K562 (cell line): ENCODE data around the gene UNC119. TPM values are rescaled to one million over a fixed set of nuclear protein-coding genes. Genes with fewer than 3 reads are reported as not detected.

Source experiments
- BRD4 ChIP-seq: fragments of 200-600 bp; sonication (generic); IDR thresholded peaks from 2 replicates; pipeline ENCODE4 v1.6.1; 2017; ENCODE audit warnings: inconsistent platforms
- CREB1 ChIP-seq, 2 experiments: sonication (generic) in 1 of 2; formaldehyde crosslinking in 1 of 2; IDR thresholded peaks; 2 replicates each; pipeline versions ENCODE4 v1.6.1 to v1.8.0; 2012 to 2022; ENCODE audit warnings: inconsistent platforms in 1 of 2, mild to moderate bottlenecking in 1 of 2, missing genetic modification reagents in 1 of 2, moderate library complexity in 1 of 2
- CREM ChIP-seq: IDR thresholded peaks from 2 replicates; pipeline ENCODE4 v1.6.1; 2014; ENCODE audit warnings: antibody characterized with exemption, low read depth
- FOSL1 ChIP-seq: fragments of 200-800 bp; sonication (Bioruptor generic); conservative IDR thresholded peaks from 2 replicates; pipeline ENCODE4 v1.6.1; 2016; ENCODE audit warnings: missing genetic modification characterization, missing compliant biosample characterization
- HLTF ChIP-seq: fragments of 450-650 bp; IDR thresholded peaks from 2 replicates; pipeline ENCODE4 v1.6.1; 2016
- MED1 ChIP-seq: sonication (generic); formaldehyde crosslinking; IDR thresholded peaks from 2 replicates; pipeline ENCODE4 v1.8.1; 2023; ENCODE audit warnings: missing genetic modification reagents, borderline replicate concordance
- PHF8 ChIP-seq: fragments of 200-600 bp; sonication (generic); IDR thresholded peaks from 2 replicates; pipeline ENCODE4 v1.6.1; 2012; ENCODE audit warnings: mixed run types, mild to moderate bottlenecking, inconsistent platforms, low read length, moderate library complexity, borderline replicate concordance
- RBBP5 ChIP-seq: fragments of 200-600 bp; sonication (generic); IDR thresholded peaks from 2 replicates; pipeline ENCODE4 v1.6.1; 2012; ENCODE audit warnings: borderline replicate concordance, mild to moderate bottlenecking, low read length, control low read depth, inconsistent platforms; ENCODE audit not compliant: insufficient read depth, poor library complexity, severe bottlenecking
- SMARCA5 ChIP-seq: fragments of 450-650 bp; IDR thresholded peaks from 2 replicates; pipeline ENCODE4 v1.6.1; 2016
- YY1 ChIP-seq, 3 experiments: IDR thresholded peaks; 2 replicates each; pipeline ENCODE4 v1.6.1; 2011; ENCODE audit warnings: low read length in 2 of 3, mild to moderate bottlenecking in 2 of 3, moderate library complexity in 2 of 3, borderline replicate concordance in 1 of 3, control low read depth in 1 of 3, low read depth in 1 of 3; ENCODE audit not compliant: insufficient read depth in 3 of 3, insufficient replicate concordance in 2 of 3, control insufficient read depth in 1 of 3, insufficient read length in 1 of 3; ENCODE audit errors: extremely low read depth in 1 of 3
- ZBTB17 ChIP-seq: fragments of 450-650 bp; formaldehyde crosslinking; IDR thresholded peaks from 2 replicates; pipeline ENCODE4 v1.4.0; 2020; ENCODE audit warnings: mild to moderate bottlenecking
- ZNF165 ChIP-seq: fragments of 250-450 bp; sonication (Bioruptor Pico); IDR thresholded peaks from 2 replicates; pipeline ENCODE4 v1.4.0; 2020; ENCODE audit warnings: borderline replicate concordance
- polyA plus RNA-seq, 8 experiments: library from polyadenylated mRNA; depleted of rRNA in 4 of 8; stranded (reverse) in 5 of 8; unstranded in 3 of 8; fragments of >200 nt; fragmentation: Nextera tagmentation in 2 of 8; fragmentation: Illumina TruSeq in 1 of 8; extraction: Ambion mirVana in 2 of 8; extraction: Trizol in 1 of 8; gene quantifications; 2 replicates each; pipeline versions ENCODE4 v1.2.1 to v1.2.3, GENCODE V29; 2011 to 2014; ENCODE audit warnings: inconsistent platforms in 1 of 8, missing spikeins in 1 of 8
- total RNA-seq, 7 experiments: library from RNA; depleted of rRNA in 6 of 7; stranded (reverse); fragments of >200 nt in 6 of 7; fragmentation: Illumina TruSeq in 2 of 7; extraction: Trizol in 2 of 7; gene quantifications; 2 replicates each; pipeline versions ENCODE4 v1.2.1 to v1.2.3, GENCODE V29; 2011 to 2021; ENCODE audit warnings: low replicate concordance in 1 of 7
- TF ChIP-seq, protein P1 (sequence below): sonication (generic); formaldehyde crosslinking; IDR thresholded peaks from 2 replicates; pipeline ENCODE4 v1.8.1; 2023; ENCODE audit warnings: mild to moderate bottlenecking, missing genetic modification reagents
- TF ChIP-seq, protein P2 (sequence below): fragments of 450-650 bp; IDR thresholded peaks from 2 replicates; pipeline ENCODE4 v1.6.1; 2017; ENCODE audit warnings: antibody characterized with exemption, mild to moderate bottlenecking
- TF ChIP-seq, protein P3 (sequence below), 2 experiments: IDR thresholded peaks; 2 replicates each; pipeline ENCODE4 v1.6.1; 2011; ENCODE audit warnings: borderline replicate concordance in 1 of 2, control low read depth in 1 of 2, low read depth in 1 of 2, low read length in 1 of 2, mild to moderate bottlenecking in 1 of 2, mixed read lengths in 1 of 2, moderate library complexity in 1 of 2; ENCODE audit not compliant: insufficient read depth in 1 of 2, insufficient read length in 1 of 2, poor library complexity in 1 of 2, severe bottlenecking in 1 of 2; ENCODE audit errors: extremely low read depth in 1 of 2

The UNC119 gene
- total and polyA plus RNA-seq, 9 of the 15 experiments (the other 6 are each of a cell fraction or from before 2014, with no cell fraction given) = 0.37 to 47.7 (median 16.3) TPM

DNA sequence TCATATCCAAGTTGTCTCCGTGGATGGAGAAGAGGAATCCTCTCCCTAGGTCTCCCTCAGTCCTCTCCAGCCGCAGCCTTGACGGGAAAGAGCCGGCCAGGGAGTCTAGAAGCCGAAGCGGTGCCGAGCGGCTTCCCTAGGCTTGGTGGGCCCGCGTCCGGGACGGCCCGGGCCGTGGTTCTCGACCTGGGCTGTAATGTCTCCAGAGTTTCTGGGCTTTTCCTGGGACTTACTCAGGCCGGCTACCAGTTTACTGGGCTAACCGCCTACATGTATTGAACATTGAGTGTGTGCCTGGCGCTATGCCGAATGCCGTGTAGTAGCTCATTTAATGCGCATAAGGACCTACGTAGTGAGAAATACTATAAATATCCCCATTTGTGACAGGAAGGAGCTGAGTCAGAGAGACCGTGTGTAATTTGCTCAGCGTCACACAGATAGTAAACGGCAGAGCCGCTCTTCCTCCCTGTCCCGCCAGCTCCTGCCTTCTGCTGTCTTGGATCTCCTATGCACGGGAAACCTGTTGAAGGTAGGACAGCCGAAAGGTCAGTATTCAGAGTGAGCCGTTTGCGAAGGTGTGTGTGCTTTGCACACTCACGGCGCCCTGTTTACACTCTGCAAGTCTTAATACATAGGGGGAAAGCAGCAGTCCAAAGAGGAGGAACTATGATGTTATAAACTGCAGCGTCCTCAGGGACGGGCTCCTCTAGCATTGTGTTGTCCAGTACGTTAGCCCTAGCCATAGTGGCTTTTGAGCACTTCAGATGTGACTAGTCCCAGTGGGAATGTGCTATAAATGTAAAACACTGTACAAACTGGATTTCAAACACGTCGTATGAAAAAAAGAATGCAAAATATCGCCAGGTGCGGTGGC, 47.1 kb upstream of the UNC119 start (continued):
- no peak for TF ChIP-seq MED1 (CRISPR knock-in tag)
- TF ChIP-seq, protein P1, sequence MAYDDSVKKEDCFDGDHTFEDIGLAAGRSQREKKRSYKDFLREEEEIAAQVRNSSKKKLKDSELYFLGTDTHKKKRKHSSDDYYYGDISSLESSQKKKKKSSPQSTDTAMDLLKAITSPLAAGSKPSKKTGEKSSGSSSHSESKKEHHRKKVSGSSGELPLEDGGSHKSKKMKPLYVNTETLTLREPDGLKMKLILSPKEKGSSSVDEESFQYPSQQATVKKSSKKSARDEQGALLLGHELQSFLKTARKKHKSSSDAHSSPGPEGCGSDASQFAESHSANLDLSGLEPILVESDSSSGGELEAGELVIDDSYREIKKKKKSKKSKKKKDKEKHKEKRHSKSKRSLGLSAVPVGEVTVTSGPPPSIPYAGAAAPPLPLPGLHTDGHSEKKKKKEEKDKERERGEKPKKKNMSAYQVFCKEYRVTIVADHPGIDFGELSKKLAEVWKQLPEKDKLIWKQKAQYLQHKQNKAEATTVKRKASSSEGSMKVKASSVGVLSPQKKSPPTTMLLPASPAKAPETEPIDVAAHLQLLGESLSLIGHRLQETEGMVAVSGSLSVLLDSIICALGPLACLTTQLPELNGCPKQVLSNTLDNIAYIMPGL (CRISPR knock-in tag) = peak; percentile 50; the same call in 1 of the 2 replicates
- TF ChIP-seq, protein P2, sequence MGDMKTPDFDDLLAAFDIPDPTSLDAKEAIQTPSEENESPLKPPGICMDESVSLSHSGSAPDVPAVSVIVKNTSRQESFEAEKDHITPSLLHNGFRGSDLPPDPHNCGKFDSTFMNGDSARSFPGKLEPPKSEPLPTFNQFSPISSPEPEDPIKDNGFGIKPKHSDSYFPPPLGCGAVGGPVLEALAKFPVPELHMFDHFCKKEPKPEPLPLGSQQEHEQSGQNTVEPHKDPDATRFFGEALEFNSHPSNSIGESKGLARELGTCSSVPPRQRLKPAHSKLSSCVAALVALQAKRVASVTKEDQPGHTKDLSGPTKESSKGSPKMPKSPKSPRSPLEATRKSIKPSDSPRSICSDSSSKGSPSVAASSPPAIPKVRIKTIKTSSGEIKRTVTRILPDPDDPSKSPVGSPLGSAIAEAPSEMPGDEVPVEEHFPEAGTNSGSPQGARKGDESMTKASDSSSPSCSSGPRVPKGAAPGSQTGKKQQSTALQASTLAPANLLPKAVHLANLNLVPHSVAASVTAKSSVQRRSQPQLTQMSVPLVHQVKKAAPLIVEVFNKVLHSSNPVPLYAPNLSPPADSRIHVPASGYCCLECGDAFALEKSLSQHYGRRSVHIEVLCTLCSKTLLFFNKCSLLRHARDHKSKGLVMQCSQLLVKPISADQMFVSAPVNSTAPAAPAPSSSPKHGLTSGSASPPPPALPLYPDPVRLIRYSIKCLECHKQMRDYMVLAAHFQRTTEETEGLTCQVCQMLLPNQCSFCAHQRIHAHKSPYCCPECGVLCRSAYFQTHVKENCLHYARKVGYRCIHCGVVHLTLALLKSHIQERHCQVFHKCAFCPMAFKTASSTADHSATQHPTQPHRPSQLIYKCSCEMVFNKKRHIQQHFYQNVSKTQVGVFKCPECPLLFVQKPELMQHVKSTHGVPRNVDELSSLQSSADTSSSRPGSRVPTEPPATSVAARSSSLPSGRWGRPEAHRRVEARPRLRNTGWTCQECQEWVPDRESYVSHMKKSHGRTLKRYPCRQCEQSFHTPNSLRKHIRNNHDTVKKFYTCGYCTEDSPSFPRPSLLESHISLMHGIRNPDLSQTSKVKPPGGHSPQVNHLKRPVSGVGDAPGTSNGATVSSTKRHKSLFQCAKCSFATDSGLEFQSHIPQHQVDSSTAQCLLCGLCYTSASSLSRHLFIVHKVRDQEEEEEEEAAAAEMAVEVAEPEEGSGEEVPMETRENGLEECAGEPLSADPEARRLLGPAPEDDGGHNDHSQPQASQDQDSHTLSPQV = peak; percentile 79; the same call in 1 of the 2 replicates
- peak; percentile 81 for TF ChIP-seq FOSL1
- TF ChIP-seq, protein P3, sequence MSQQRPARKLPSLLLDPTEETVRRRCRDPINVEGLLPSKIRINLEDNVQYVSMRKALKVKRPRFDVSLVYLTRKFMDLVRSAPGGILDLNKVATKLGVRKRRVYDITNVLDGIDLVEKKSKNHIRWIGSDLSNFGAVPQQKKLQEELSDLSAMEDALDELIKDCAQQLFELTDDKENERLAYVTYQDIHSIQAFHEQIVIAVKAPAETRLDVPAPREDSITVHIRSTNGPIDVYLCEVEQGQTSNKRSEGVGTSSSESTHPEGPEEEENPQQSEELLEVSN (IDR thresholded peaks at IDR 0.05; ENCODE audit: borderline replicate concordance in 1 of 2, extremely low read depth in 1 of 2, insufficient read depth in 1 of 2, insufficient read length in 1 of 2, low read depth in 1 of 2, low read length in 1 of 2, poor library complexity in 1 of 2, severe bottlenecking in 1 of 2) = peak in 1 of 2 experiments; percentile 74
- no peak for TF ChIP-seq ZBTB17 (CRISPR knock-in tag)
- peak; percentile 47 for TF ChIP-seq CREB1 (IDR thresholded peaks at IDR 0.05)
- TF ChIP-seq CREB1 (CRISPR knock-in tag; IDR thresholded peaks at IDR 0.05) = peak; percentile 72; the same call in 1 of the 2 replicates
- TF ChIP-seq RBBP5 = peak; percentile 3
- no peak for TF ChIP-seq BRD4
- TF ChIP-seq HLTF = no peak
- TF ChIP-seq YY1 (IDR thresholded peaks at IDR 0.05; ENCODE audit: borderline replicate concordance in 1 of 3, control insufficient read depth in 1 of 3, extremely low read depth in 1 of 3, insufficient read depth in 3 of 3, insufficient read length in 1 of 3, insufficient replicate concordance in 2 of 3, low read depth in 1 of 3, low read length in 2 of 3) = peak in 1 of 3 experiments; percentile 31
- peak; percentile 83; the same call in 1 of the 2 replicates for TF ChIP-seq SMARCA5
- TF ChIP-seq PHF8 = no peak
- TF ChIP-seq CREM = peak; percentile 82
- no peak for TF ChIP-seq ZNF165 (CRISPR knock-in tag)
